HFF-Myc (cell line): ENCODE data around the gene SUMF1.

Source experiments
- DNase-seq: peaks from one replicate; pipeline ENCODE4 v3.0.0-alpha.2; 2011; ENCODE audit warnings: low read depth; ENCODE audit errors: extremely low read depth
- H3K4me3 ChIP-seq: replicated peaks from 2 replicates; pipeline ENCODE4 v1.5.1; 2011; ENCODE audit warnings: low read depth, mild to moderate bottlenecking, control low read depth, low read length
- CTCF ChIP-seq: IDR thresholded peaks from 2 replicates; pipeline ENCODE4 v1.5.1; 2012; ENCODE audit warnings: mild to moderate bottlenecking, low read depth, low read length, control low read depth; ENCODE audit errors: missing control alignments

Gene SUMF1

DNA sequence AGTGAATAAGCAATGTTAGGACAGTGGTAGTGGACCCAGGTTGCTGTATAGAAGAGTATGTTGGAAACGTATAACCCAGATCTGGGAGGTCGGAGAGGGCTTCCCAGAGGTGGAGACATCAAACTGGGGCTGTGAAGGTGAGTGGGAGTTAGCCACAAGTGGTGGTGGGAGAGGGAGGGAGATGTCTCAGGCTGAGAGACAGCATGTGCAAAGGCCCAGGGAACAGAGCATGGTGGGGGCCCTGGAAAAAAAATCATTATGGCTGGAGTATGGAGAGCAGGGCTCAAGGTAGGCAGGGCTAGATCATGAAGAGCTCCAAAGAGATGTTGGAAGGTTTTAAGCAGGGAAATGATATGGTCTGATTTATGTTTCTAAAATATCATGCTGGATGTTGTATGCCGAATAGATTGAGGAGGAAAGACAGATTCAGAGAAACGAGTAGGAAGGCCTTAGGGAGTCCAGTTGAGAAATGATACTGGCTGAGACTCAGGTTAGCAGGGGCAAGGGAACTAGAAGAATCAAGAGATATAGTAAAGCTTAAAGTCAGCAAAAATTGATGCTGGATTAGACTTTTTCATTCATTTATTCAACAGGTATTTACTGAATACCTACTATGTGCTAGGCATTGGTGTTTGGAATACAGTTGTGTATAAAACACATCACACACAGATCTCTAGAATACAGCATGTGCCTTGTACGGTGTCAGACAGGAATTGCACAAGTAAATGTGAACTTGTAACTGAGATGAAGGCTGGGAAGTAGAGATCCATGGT lies 43.1 kb upstream of the SUMF1 start:
- TF ChIP-seq CTCF, result no peak
- no peak for DNase-seq
- H3K4me3 ChIP-seq, result no peak overlapping the region

DNA sequence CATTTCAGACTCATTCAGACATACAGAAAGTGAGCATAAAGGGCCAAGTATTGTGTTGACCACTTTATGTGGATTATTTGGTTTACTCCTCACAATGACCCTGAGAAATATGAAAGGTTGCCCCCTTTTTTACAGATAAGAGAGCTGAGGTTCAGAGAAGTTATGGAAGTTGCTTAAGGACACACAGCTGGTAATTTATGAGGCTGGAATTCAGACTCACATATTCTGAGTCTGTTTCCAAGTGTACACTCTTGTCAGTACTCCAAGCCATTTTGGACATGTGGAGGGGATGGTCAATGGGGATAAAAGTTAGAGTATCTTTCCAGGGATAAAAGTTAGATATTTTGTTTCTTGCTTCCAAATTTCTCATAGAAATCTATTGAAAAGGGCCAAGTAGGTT lies 42.0 kb upstream of the SUMF1 start:
- no peak for DNase-seq
- TF ChIP-seq CTCF, result no peak
- H3K4me3 ChIP-seq, result no peak overlapping the region

- DNase-seq, result no peak
- no peak overlapping the region for H3K4me3 ChIP-seq
- TF ChIP-seq CTCF, result no peak
These were observed 41.2 kb upstream of the SUMF1 start for GRCh38 chr3:4508048-4508981.

DNA sequence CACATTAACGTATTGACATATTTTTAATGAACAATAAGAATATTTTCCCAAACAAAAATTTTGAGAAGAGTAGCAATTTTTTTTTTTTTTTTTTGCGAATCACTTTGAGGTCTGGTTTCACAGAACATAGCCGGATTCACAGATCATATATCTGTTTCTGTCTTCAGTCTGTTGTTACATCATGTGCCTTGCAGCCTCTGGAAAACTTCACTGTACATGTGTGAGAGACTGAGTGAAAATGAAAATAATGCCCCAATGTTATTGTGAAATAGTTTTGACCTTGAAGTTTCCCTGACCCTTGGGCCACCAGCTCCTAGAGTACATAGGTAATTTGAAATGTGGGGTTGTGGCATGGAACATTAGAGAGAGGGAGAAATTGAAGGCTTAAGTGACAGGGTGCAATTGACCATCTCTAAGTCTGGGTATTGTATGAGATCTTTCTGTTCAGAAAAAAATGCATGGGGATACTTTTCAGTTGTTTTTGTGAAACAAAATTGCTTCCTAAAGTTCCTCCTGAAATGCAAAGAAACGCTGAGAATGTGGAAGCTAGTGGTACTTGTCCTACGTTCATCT lies 40.0 kb upstream of the SUMF1 start:
- no peak overlapping the region for H3K4me3 ChIP-seq
- no peak for DNase-seq
- TF ChIP-seq CTCF, result no peak

DNA sequence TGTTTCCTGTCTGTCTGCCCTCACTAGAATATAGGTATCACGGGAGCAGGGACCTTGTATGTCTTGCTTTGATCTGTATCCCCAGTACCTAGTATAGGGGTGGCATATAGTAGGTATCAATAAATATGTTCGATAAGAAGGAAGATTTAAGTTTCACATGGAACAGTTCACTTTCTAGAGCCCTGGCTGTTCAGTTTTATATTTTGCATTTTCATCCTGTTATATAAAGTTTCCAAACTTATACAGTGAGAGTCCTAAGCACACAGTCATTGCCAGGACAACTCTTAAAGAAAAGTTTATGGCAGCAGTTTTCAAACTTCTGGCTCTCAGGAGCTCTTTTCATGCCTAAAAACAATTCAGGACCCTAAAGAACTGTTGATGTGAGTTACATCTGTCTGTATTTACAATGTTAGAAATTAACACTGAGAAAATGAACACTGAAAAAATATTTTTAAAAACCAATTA lies 39.5 kb upstream of the SUMF1 start:
- no peak for DNase-seq
- no peak overlapping the region for H3K4me3 ChIP-seq
- no peak for TF ChIP-seq CTCF

- no peak for DNase-seq
- TF ChIP-seq CTCF, result no peak
- H3K4me3 ChIP-seq, result no peak overlapping the region
These were observed 38.9 kb upstream of the SUMF1 start for GRCh38 chr3:4505688-4506558.
